Liver (tissue), 9 donors: ENCODE measurements around the gene ADORA2B. TPM values are rescaled to one million over a fixed set of nuclear protein-coding genes. Genes with fewer than 3 reads are reported as not detected.

Experiments used
- DNase-seq: peaks from one replicate; pipeline ENCODE4 v3.0.0-alpha.2; 2017; ENCODE audit warnings: low spot score
- H3K27ac ChIP-seq, 2 donors: one replicate each; pipeline ENCODE4 v1.7.0; 2013; ENCODE audit warnings: inconsistent platforms in 2 of 2, low read length in 2 of 2, control low read depth in 1 of 2, low read depth in 1 of 2, mild to moderate bottlenecking in 1 of 2
- H3K27me3 ChIP-seq, 4 donors: one replicate each; pipeline versions ENCODE4 v1.6.1 to v1.7.0; 2013; ENCODE audit warnings: low read length in 3 of 4, inconsistent platforms in 1 of 4, mild to moderate bottlenecking in 1 of 4, moderate library complexity in 1 of 4; ENCODE audit not compliant: control insufficient read depth in 4 of 4, insufficient read depth in 4 of 4
- H3K36me3 ChIP-seq, 4 donors: one replicate each; pipeline versions ENCODE4 v1.6.1 to v1.7.0; 2013; ENCODE audit warnings: low read length in 3 of 4, mild to moderate bottlenecking in 3 of 4, low read depth in 1 of 4, moderate library complexity in 1 of 4; ENCODE audit not compliant: control insufficient read depth in 4 of 4, insufficient read depth in 3 of 4
- H3K4me1 ChIP-seq, 4 donors: one replicate each; pipeline versions ENCODE4 v1.6.1 to v1.7.0; 2013; ENCODE audit warnings: low read length in 3 of 4, mild to moderate bottlenecking in 3 of 4, moderate library complexity in 1 of 4; ENCODE audit not compliant: control insufficient read depth in 4 of 4, insufficient read depth in 4 of 4
- H3K4me3 ChIP-seq, 3 donors: one replicate each; pipeline versions ENCODE4 v1.6.1 to v1.7.0; 2013; ENCODE audit warnings: low read length in 3 of 3, control low read depth in 1 of 3, low read depth in 1 of 3, mild to moderate bottlenecking in 1 of 3
- H3K9ac ChIP-seq, 2 donors: one replicate each; pipeline ENCODE4 v1.7.0; 2013; ENCODE audit warnings: low read length in 2 of 2, mild to moderate bottlenecking in 2 of 2, moderate library complexity in 2 of 2, control low read depth in 1 of 2, low read depth in 1 of 2
- H3K9me3 ChIP-seq, 4 donors: one replicate each; pipeline versions ENCODE4 v1.6.1 to v1.7.0; 2013; ENCODE audit warnings: low read length in 3 of 4; ENCODE audit not compliant: control insufficient read depth in 4 of 4
- ATF3 ChIP-seq: IDR thresholded peaks from 2 replicates; pipeline ENCODE4 v1.6.1; 2016; ENCODE audit warnings: antibody characterized with exemption
- CTCF ChIP-seq: fragments of 150-350 bp; IDR thresholded peaks from 2 replicates; pipeline ENCODE4 v1.5.1; 2017; ENCODE audit warnings: improper control_type of control experiment, low read depth, low read length; ENCODE audit not compliant: missing input control
- EGR1 ChIP-seq, 2 donors: IDR thresholded peaks; 2 replicates each; pipeline ENCODE4 v1.6.1; 2016 to 2018; ENCODE audit warnings: antibody characterized with exemption in 2 of 2, low read depth in 2 of 2
- FOXA1 ChIP-seq: IDR thresholded peaks from 2 replicates; pipeline ENCODE4 v1.6.1; 2016; ENCODE audit warnings: antibody characterized with exemption
- FOXA2 ChIP-seq: IDR thresholded peaks from 2 replicates; pipeline ENCODE4 v1.6.1; 2016; ENCODE audit warnings: antibody characterized with exemption
- GABPA ChIP-seq, 2 donors: IDR thresholded peaks in 1 of 2; conservative IDR thresholded peaks in 1 of 2; 2 replicates each; pipeline ENCODE4 v1.6.1; 2016; ENCODE audit warnings: antibody characterized with exemption in 2 of 2, mild to moderate bottlenecking in 1 of 2, moderate library complexity in 1 of 2
- HNF4A ChIP-seq, 2 donors: conservative IDR thresholded peaks; 2 replicates each; pipeline ENCODE4 v1.6.1; 2016; ENCODE audit warnings: antibody characterized with exemption in 2 of 2, mild to moderate bottlenecking in 2 of 2
- HNF4G ChIP-seq: IDR thresholded peaks from 2 replicates; pipeline ENCODE4 v1.6.1; 2016; ENCODE audit warnings: antibody characterized with exemption
- JUND ChIP-seq, 2 donors: IDR thresholded peaks; 2 replicates each; pipeline ENCODE4 v1.6.1; 2016; ENCODE audit warnings: antibody characterized with exemption in 2 of 2
- MAX ChIP-seq: IDR thresholded peaks from 2 replicates; pipeline ENCODE4 v1.6.1; 2016; ENCODE audit warnings: antibody characterized with exemption
- REST ChIP-seq: IDR thresholded peaks from 2 replicates; pipeline ENCODE4 v1.6.1; 2016; ENCODE audit warnings: antibody characterized with exemption, mild to moderate bottlenecking
- RXRA ChIP-seq, 2 donors: IDR thresholded peaks; 2 replicates each; pipeline ENCODE4 v1.6.1; 2017 to 2018; ENCODE audit warnings: antibody characterized with exemption in 2 of 2, mild to moderate bottlenecking in 1 of 2
- SP1 ChIP-seq: IDR thresholded peaks from 2 replicates; pipeline ENCODE4 v1.6.1; 2018; ENCODE audit warnings: antibody characterized with exemption, mild to moderate bottlenecking
- TAF1 ChIP-seq: conservative IDR thresholded peaks from 2 replicates; pipeline ENCODE4 v1.6.1; 2016; ENCODE audit warnings: antibody characterized with exemption, mild to moderate bottlenecking
- YY1 ChIP-seq: IDR thresholded peaks from 2 replicates; pipeline ENCODE4 v1.6.1; 2016; ENCODE audit warnings: antibody characterized with exemption, mild to moderate bottlenecking
- ZBTB33 ChIP-seq: IDR thresholded peaks from 2 replicates; pipeline ENCODE4 v1.6.1; 2016; ENCODE audit warnings: antibody characterized with exemption
- WGBS: extraction: QIAGEN DNeasy Blood & Tissue Kit; methylation state at CpG from one replicate; pipeline ENCODE4 v1.1.7; 2013; 5-methylcytosine and 5-hydroxymethylcytosine counted together
- polyA plus RNA-seq, 2 donors: library from polyadenylated mRNA; stranded (reverse) in 1 of 2; unstranded in 1 of 2; fragments of 200-250 nt in 1 of 2; fragments of >200 nt in 1 of 2; fragmentation: Nextera tagmentation in 1 of 2; extraction: Ambion mirVana in 1 of 2; gene quantifications; one replicate each; pipeline versions ENCODE4 v1.2.1 to v1.2.3, GENCODE V29; 2013 to 2015
- total RNA-seq, 2 donors: library from RNA; depleted of rRNA; stranded (reverse); fragments of >200 nt; gene quantifications; one replicate each; pipeline ENCODE4 v1.2.3, GENCODE V29; 2014
- donor health status: healthy.
- donor health status: healthy.
- donor health status: healthy.
- donor health status: healthy.
- donor health status: healthy.

ADORA2B gene
- total and polyA plus RNA-seq, 4 donors = 0.24 to 3.3 (median 0.28) TPM

- no peaks in the 10 kb centered on the region for H3K9me3 ChIP-seq
- WGBS = 64% methylated on average over 9 of the region's 9 CpGs
- no peak overlapping the region for H3K27ac ChIP-seq
- no peak overlapping the region for H3K4me3 ChIP-seq
- H3K4me1 ChIP-seq = no peaks in the 10 kb centered on the region
- H3K36me3 ChIP-seq = no peaks in the 10 kb centered on the region
- H3K9ac ChIP-seq = no peak overlapping the region
- DNase-seq = no peak
- no peaks in the 10 kb centered on the region for H3K27me3 ChIP-seq
- TF ChIP-seq HNF4G = no peak
- TF ChIP-seq RXRA (IDR thresholded peaks at IDR 0.05) = no peak
- no peak for TF ChIP-seq ATF3
- TF ChIP-seq TAF1 = no peak
- TF ChIP-seq EGR1 (IDR thresholded peaks at IDR 0.05; ENCODE audit: low read depth in 2 of 2) = no peak
- TF ChIP-seq JUND (IDR thresholded peaks at IDR 0.05) = no peak
- no peak for TF ChIP-seq SP1
- no peak for TF ChIP-seq ZBTB33
- no peak for TF ChIP-seq MAX
Observed at GRCh38 chr17:15928286-15928785, 16.6 kb upstream of the ADORA2B start.

GRCh38 chr17:15929941-15930340 is 15.0 kb upstream of the ADORA2B start:
- H3K27me3 ChIP-seq = no peaks in the 10 kb centered on the region
- no peaks in the 10 kb centered on the region for H3K4me1 ChIP-seq
- H3K4me3 ChIP-seq = no peak overlapping the region
- 64% methylated on average over 4 of the region's 4 CpGs for WGBS
- no peak overlapping the region for H3K27ac ChIP-seq
- H3K9me3 ChIP-seq = no peaks in the 10 kb centered on the region
- no peaks in the 10 kb centered on the region for H3K36me3 ChIP-seq
- H3K9ac ChIP-seq = no peak overlapping the region
- TF ChIP-seq HNF4A (conservative IDR thresholded peaks at IDR 0.05) (no peak), SP1 (no peak), JUND (IDR thresholded peaks at IDR 0.05) (no peak), YY1 (no peak), FOXA2 (no peak), GABPA (IDR thresholded peaks at IDR 0.05 in 1 of 2, conservative IDR thresholded peaks at IDR 0.05 in 1 of 2) (no peak), EGR1 (IDR thresholded peaks at IDR 0.05; ENCODE audit: low read depth in 2 of 2) (no peak), CTCF (no peak), MAX (no peak)
- no peak for DNase-seq

GRCh38 chr17:15930426-15930825 is 14.5 kb upstream of the ADORA2B start:
- H3K9ac ChIP-seq = no peak overlapping the region
- H3K4me1 ChIP-seq = no peaks in the 10 kb centered on the region
- no peaks in the 10 kb centered on the region for H3K36me3 ChIP-seq
- TF ChIP-seq GABPA (IDR thresholded peaks at IDR 0.05 in 1 of 2, conservative IDR thresholded peaks at IDR 0.05 in 1 of 2) = no peak
- TF ChIP-seq FOXA2 = no peak
- TF ChIP-seq TAF1 = no peak
- no peak for TF ChIP-seq JUND (IDR thresholded peaks at IDR 0.05)
- TF ChIP-seq HNF4G = no peak
- no peak for TF ChIP-seq FOXA1
- no peak for TF ChIP-seq REST
- no peak for TF ChIP-seq YY1
- TF ChIP-seq SP1 = no peak
- TF ChIP-seq ZBTB33 = no peak
- DNase-seq = no peak
- H3K27me3 ChIP-seq = no peaks in the 10 kb centered on the region
- WGBS = 84% methylated on average over 6 of the region's 6 CpGs
- H3K4me3 ChIP-seq = no peak overlapping the region
- no peak overlapping the region for H3K27ac ChIP-seq
- H3K9me3 ChIP-seq = no peaks in the 10 kb centered on the region
